NCI-H82 treated with DMSO at 0.1 percent for 48 hours (cell line): ENCODE data around the gene CDX2.
"Not testable (repeated sequence)": the region's sequence is repeated elsewhere in the genome, so short reads cannot be mapped to it uniquely, and the experiment has no call there.

Experiments used
- DNase-seq: peaks from one replicate; lab custom pipeline; 2025; ENCODE audit not compliant: unreplicated experiment; lab: John Stamatoyannopoulos, UW

Gene CDX2

DNA sequence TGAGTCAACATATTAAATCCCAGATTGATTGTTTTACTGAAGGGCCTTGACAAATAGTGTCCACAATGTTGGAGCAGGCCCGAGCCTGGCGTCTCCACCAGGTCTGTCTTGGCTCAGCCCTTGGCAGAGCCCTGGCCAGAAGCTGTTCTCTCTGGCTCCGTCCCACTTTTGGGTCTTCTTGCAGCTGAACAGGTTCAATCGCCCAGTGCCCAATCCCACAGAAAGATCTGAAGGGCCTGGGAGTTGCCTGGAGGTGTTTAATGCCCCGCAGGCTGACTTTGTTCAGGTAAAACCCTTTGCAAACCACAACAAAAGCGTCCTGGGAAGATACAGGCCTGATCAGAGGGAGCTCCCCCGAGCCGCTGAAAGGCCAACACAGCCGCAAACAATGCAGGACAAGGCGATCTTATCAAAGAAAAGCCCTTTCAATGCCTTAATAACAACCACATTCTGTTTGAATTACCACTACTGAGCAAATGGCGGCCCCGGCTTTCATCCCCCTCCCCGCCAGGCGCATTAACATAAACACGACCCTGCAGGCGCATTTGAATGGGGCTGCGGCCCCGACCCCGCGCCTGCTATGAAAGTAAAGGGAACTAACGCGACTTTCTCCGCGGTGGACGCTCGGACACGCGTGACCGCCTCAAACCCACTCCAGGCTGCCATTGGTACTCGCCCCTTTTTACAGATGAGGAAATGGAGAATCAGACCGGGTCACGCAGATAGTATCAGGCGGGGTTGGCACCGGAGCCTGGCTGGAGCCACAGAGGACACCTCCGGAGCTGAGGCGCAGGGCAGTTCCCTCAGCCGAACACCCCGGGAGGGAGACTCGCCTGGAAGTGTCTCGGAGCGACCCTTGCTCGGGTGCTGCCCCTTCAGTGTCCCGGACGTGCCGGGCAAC, 3.1 kb downstream of the CDX2 start:
- no peak for DNase-seq

DNA sequence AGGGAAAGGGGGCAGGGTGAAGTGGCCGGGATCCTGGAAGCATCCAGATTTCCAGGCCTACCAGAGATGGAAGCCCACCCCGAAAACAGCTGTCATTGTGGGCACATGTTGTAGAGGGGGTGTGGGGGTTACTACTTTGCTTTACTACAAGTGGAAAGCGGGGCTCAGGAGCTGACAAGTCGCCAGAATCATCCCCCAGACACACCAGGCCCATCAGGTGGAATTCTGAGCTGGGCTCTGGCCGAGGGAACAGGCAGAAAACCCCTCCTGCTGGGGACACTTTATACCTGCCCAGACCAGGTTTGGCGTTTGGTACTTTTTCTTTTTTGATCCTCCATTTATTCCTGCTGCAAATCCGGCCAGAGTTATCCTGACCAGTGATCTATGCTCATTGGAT, 3.8 kb downstream of the CDX2 start:
- DNase-seq, result no peak

DNA sequence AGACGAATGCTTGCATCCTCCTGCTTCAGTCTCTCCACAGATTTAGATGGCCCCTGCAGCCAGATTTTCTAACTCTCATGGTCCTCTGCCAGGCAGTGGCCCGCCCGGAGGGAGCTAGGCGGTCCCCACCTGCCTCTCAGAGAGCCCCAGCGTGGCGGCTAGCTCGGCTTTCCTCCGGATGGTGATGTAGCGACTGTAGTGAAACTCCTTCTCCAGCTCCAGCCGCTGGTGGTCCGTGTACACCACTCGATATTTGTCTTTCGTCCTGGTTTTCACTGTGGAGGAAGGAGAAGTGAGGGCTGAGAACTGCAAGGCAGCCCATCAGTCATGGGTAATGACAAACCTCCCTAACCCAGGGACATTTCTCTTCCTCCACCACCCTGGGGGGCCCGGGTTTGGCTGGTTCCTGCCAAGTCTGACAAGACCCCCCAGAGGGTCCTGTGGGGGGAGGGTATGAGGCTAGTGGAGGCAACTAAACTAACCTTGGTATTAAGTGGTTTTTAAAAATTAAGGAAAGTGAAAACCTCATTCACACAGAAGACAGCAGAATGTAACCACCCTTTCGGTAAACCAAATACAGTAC, 4.3 kb downstream of the CDX2 start:
- DNase-seq, result no peak

DNA sequence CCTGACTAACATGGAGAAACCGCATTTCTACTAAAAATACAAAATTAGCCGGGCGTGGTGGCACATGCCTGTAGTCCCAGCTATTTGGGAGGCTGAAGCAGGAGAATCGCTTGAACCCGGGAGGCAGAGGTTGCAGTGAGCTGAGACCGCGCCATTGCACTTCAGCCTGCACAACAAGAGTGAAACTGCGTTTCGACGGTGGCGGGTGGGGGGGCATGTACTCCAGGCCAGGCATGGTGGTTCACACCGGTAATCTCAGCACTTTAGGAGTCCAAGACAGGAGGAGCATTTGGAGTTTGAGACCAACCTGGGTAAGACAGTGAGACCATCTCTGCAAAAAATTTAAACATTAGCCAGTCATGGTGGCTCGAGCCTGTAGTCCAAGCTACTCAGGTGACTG, 4.9 kb downstream of the CDX2 start:
- DNase-seq, result not testable (repeated sequence)

DNA sequence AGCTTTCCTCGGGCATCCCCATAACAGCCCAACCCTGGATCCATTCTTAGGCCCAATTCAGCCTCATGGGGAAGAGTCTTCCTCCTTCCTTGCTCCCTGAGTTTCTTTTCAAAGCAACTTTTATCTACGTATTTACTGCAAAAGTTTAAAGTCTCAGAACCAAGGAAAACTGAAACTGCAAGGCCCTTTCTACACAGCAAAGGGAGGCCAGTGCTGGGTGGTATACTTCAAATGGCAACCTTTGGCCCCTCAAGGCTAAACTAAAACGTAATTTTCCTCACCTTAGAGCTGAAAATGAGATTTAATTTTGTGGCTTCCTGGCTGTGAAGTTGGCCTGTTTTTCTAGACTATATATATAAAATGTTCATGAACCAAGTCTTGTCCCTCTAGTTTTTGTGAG, 5.6 kb downstream of the CDX2 start:
- DNase-seq, result no peak

DNA sequence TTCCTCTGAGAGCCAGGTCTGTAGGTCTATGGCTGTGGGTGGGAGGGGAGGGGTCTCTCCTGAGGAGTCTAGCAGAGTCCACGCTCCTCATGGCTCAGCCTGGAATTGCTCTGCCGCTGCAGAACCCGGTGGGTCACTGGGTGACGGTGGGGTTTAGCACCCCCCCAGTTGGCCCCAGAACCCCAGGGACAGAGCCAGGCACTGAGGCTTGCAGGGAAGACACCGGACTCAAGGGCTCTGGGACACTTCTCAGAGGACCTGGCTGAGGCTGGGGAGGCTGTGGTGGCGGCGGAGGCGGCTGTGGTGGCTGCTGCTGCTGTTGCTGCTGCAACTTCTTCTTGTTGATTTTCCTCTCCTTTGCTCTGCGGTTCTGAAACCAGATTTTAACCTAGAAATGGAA, 6.1 kb downstream of the CDX2 start:
- no peak for DNase-seq

DNA sequence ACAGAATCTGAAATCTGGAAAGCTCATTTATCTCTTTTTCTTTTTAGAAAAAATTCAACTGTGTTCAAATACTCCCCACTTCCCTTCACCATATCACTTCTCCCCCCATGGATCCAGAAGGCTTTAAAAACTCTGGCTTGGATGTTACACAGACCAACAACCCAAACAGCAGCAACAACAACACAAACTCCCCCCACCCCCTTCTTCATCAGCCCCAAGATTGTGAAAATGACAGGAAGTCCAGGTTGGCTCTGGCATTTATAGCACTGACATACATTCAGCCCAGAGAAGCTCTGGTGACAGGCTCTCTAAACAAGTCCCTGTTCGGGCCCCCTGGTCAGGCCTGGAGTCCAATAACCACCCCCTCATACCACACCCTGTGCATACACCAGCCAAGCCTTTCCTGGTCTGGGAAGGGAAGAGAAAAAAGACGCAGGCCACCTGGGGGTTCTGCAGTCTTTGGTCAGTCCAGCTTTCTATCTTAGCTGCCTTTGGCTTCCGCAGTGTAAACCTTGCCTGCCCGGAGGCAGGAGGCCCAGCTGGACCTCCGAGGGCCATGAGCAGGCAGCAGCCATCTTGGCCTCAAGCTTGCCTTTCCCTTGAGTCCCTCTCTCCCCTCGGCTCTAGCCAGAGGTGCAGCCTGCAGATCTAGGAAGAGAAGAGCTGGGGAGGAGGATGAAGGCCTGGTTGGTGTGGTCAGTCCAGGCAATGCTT, 6.8 kb downstream of the CDX2 start:
- no peak for DNase-seq

DNA sequence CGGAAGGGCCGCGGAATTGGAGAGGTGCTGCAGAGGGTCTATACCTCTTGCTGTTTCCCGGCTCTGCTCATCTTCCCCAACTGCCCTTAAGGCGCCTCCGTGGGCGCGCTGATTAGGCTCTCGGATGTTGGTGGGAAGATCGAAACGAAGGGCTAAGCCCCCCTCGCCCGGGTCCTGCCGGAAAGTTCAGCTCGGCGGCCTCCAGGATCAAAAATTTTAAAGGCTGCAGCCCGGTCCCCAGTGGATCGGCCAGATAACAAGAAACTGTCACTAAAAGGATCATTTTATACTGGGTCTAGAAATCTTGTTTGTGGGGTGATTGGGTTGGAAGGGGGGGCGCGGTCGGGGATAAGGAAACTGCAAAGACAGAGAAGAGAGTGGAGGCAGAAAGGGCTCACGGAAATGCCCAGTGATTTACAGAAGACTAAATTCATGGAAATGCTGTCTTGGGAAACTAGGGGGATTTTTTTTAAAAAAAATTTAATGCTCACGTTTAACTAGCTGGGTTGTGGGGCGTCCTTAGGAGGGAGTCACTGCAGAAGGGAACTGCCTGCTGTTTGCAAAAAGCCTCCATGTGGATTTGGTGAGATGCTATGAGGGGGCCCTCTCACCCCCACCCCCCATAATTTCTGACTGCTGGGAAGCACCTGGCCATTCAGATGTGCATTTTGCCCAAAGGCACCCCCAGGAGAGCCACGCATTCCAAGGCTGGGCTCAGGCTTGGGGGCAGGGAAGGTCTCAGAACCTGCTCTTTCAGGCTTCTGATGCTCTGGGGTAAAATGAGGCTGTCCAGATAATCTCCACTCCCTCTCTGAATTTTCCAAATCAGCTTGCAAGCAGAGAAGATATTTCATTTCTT, 7.7 kb downstream of the CDX2 start:
- DNase-seq, result no peak

DNA sequence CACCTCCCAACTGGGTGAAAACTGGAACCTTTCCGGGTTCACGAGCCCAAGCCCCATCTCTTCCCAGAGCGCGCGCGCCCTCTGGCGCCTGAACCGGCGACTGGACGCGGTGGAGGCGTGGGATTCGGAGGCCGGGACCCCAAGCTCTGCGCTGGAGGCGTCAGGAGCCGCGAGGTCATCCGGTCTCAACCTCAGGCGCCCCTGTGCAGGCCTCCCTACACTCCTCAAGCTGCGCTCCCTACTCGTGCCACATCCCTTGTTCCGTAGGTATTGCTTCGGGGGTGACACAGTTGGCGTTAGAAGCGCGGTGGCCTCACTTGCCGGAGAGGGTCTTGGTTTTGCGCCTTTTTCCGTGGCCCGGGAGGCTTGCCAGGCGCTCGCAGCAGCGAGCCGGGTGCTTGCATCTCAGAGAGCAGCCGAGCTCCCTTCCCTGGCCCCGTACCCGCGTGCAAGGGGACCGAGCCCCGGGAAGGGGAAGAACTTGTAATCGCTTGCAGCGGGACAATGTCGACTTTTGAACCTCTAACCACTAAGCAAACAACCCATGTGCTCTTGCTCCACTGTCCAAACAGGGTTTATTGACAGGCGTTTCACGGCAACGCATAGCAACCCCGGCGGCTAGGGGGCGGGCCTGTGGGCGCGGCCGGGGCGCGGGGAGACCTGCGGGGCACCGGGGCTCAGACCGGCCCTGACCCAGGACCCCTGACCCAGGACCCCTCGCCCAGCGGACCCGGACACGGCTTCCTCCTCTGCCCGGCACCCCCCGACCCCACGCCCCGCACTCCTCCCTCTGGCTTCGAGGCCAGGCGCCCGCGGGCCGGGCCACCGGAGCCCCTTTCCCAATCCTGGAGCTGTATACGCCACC, 8.5 kb downstream of the CDX2 start:
- no peak for DNase-seq

DNA sequence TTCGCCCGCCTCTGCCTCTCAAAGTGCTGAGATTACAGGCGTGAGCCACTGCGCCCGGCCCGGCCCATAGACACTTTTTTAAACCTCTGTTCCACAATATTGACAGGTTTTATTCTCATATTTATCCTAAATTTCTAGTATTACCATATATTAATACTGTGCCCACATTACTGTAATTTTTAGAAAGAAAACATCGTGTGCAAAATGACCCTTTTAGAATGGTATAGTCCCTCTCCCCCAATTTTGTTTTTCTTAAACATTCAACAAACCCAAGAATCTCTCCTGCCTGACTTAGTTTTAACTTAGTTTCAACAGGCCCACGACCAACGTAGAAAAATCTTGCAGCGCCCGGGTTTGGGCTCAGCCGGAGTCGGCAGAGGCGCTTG, 9.1 kb downstream of the CDX2 start:
- no peak for DNase-seq

DNA sequence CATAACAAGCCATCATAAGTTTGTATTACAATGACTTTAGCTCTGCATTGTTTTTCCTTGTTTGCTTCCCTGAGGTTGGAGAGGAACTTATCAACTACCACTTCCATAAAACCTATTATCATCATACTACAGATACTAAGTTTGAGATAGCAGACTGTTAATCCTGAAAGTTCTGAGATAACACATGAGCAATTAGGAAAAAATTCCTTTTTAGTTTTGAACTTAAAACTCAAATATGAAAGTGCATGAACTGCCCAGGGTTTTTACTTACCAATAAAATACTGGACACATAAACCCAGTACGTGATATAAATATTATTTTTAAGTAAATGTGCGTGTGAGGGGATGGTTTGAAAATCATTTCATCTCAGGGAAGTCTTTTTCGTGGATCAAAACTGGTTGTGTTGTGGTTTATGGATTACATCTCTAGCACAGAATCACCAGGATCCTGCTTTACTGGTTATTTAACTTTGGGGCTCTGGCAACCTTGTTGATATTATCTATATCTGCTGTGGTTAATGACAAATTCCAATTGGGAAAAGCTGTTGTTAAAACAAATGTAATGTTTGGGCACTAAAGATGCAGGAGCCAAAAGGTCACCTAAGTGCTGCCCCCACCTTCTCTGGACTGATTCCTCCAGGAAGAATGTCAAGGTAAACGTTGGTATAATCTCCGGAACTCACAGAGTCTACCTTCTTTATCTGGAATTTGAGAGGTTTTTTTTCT, 12.4 kb downstream of the CDX2 start:
- no peak for DNase-seq

DNA sequence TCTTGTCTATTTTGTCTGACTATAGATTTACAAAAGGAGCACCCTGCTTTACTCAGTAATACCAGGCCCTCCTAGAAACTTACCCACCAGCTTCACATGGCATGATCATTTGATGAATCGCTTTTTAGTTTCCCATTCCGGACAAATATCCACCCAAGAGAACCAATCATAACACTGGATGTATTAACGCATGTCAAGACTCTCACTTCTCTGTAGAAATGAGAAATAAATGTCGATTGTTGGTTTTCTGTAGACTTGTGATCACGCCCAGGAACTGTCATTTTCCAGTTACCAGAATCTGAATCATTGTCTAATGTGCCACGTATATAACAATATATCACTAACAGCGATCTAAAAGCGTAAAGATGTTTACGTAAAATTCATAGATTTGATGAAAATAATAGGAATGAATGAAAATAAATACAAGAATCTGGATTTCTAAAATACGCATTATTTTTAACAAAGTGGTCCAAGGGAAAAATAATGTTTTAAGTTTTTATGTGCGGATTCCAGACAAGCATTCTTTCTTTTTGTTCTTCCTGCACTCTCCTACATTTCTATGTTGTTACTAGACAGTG, 14.0 kb downstream of the CDX2 start:
- DNase-seq, result no peak

DNA sequence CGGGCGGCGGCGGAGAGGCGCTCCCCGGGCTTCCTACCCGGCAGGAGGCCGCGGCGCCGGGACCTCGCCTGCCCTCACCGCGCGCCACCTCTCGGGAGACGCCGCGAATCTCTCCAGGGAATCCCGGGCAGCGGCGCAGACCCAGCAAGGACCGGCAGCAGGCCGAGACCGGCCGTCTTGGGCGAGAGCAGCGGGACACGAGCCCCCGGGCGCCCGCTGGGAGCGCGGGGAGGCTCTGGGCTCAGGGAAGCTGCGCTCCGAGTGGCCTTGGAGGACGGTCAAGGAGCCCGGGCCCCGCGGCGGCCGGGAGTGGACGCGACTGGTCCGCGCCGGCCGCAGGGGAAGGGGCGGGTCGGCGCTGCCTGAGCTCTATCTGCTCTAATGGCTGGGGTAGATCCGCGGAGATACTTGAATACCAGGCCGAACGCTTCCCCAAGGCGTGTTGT, 14.7 kb downstream of the CDX2 start:
- no peak for DNase-seq

DNA sequence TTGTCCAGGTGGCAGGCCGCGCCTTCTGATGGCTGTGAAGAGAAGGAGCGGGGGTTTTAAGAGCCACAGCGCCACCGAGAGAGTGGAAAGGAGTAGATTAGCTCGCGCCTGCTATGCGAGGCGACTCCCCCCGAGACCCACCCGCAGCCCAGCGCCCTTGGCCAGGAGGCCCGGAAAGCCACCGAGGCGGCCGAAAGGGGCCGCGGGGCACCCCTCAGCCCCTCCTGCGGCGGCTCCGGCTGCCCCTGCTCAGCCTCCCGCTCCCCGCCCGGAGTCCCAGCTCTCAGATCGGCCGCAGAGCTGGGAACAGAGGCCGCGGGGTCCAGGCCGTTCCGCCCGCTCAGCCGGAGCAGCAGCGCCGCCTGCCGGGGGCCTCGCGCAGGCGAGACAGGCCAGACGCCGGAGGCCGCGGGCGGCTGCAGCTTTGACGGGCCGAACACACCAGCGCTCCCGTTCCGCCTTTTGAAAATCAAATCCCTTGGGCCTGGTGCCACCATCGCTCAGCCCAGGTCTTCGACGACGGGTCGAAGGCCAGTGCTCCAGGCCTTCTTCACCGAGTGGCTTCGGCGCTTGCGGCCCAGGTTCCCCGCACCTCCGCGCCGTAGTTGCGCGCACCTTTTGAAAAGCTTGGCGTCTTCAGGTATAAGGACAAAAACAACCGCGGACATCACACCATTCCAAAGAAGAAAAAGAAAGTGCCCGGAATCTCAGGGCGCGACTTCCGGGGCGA, 15.3 kb downstream of the CDX2 start:
- no peak for DNase-seq

DNA sequence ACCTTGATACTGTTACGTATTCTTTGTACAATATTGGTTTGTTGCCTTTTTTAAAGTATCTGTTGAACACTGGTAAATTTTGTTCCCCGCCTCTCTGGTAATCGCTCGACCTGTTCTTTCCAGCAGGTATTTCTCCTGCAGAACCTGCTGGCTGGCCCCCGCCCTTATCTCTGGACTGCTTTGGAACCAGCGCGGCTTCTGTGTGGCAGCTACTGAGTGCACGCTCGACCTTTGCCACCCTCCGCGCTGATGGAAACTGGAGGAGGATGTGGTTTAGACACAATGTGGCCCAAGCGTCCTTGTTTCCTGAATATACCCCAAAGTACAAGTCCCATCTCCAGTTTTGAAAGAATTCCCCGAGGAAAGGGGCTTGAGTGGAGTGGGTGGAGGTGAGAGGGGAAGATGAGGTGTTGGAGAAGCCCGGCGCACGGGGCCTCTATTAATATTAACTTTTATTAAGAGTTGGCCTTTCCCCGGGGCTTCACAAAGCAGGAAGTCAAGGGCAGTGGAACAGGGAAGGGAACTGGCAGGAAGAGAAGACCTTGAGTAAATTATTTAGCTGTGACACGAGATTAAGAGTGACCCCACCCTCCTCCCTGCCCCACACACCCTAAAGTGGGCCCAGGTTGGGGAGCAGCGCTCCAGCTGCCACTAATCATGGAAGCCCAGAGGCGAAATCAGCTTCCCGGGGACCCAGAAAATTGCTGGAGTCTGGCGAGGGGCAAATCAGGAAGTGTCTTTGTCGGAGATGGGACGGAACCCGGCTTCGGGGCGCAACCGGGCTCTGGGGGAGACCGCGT, 16.0 kb downstream of the CDX2 start:
- DNase-seq, result no peak

DNA sequence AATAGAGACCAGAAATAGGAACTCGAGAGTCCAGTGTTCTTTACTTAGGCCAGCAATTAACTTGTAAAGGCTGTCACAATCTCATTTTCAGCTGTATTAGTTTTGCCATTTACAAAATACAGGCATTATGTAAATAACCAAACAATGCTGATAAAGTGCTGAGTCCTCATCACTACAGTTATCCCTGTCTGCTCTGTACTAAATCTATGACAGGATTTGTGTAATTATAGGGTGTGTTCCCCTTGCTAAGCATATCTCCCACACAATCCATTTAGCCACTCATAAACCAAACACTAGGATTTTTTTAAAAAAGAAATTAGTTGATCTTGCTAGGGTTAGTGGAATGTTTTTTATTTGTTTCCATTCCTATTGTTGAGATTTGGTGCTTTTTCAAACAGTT, 26.1 kb downstream of the CDX2 start:
- DNase-seq, result no peak

DNA sequence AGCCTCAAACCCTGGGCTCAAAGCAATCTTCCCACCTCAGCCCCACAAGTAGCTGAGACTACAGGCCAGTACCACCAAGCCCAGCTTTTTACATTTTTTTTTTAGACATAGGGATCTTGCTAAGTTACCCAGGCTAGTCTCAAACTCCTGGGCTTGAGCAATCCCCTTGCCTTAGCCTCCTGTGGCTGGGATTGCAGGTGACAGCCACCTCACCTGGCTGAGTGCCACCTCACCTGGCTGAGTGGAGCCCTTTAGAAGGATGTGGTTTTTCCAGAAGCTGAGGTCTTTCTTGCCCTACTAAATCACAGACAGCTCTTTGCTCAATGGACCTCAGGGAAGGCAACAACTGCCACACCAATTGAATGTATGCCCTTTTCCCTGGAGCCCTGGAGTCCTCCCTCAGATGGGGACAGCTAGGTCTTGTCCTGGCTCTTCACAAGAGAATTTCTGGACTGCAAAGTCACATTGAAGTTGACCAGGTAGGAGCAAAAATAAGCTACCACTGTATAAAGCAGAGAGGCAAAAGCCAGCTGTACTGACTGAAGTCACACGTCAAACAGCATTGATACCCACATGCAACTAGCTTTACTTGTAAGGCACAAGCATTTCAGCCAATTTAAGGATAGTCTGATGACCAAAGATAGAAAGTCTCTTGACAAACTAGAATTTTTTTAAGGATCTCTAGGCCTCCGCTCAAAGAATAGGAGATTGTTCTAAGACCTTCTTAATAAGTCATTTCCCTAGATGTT, 35.4 kb downstream of the CDX2 start:
- no peak for DNase-seq
